ENCODE measurements around the gene DNAJB11.

DNA sequence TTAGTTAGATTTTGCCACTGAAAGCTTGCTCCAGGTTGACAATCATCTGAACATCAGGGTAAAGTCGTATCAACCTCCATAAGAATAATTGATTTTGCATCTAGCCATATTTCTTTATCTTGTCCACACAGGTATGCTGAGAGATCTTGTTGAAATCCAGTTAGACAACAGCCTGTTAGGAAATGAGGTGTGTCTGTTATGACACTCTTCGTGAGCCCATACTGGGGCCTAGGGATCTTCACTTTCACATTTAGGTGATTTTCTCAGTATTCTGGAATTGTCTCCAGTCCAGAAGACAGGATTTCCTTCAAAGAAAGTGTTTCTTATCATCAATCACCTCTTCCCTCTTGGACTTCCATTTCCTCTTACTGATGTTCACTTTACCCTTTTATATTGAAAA, 18.1 kb downstream of the DNAJB11 start:
- TF ChIP-seq, protein P1, sequence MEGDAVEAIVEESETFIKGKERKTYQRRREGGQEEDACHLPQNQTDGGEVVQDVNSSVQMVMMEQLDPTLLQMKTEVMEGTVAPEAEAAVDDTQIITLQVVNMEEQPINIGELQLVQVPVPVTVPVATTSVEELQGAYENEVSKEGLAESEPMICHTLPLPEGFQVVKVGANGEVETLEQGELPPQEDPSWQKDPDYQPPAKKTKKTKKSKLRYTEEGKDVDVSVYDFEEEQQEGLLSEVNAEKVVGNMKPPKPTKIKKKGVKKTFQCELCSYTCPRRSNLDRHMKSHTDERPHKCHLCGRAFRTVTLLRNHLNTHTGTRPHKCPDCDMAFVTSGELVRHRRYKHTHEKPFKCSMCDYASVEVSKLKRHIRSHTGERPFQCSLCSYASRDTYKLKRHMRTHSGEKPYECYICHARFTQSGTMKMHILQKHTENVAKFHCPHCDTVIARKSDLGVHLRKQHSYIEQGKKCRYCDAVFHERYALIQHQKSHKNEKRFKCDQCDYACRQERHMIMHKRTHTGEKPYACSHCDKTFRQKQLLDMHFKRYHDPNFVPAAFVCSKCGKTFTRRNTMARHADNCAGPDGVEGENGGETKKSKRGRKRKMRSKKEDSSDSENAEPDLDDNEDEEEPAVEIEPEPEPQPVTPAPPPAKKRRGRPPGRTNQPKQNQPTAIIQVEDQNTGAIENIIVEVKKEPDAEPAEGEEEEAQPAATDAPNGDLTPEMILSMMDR (conservative IDR thresholded peaks at IDR 0.05; ENCODE audit: low read depth, low read length) = no peak
- TF ChIP-seq EZH2 (IDR thresholded peaks at IDR 0.05; ENCODE audit: borderline replicate concordance, low read depth, low read length, poor library complexity, severe bottlenecking) = no peak
